ELR (cell line): ENCODE measurements around the gene GNAI1.

ENCODE experiments used
- DNase-seq: peaks from one replicate; pipeline ENCODE4 v3.0.0-alpha.2; 2015; ENCODE audit warnings: low read depth

The GNAI1 gene

GRCh38 chr7:80213814-80214213 lies 79.2 kb downstream of the GNAI1 start:
- no peak for DNase-seq

- no peak for DNase-seq
Observed at GRCh38 chr7:80215734-80216133, 81.1 kb downstream of the GNAI1 start.

GRCh38 chr7:80216996-80217842 lies 82.6 kb downstream of the GNAI1 start:
- no peak for DNase-seq

- peak; percentile 92 for DNase-seq
Observed at GRCh38 chr7:80218723-80219122, 84.1 kb downstream of the GNAI1 start.

GRCh38 chr7:80220022-80220634 lies 85.5 kb downstream of the GNAI1 start:
- DNase-seq: no peak

GRCh38 chr7:80224415-80224814 lies 89.8 kb downstream of the GNAI1 start:
- no peak for DNase-seq

GRCh38 chr7:80225361-80225760 lies 90.7 kb downstream of the GNAI1 start:
- DNase-seq: no peak

- no peak for DNase-seq
Observed at GRCh38 chr7:80226629-80227028, 92.0 kb downstream of the GNAI1 start.

GRCh38 chr7:80230327-80230726 lies 95.7 kb downstream of the GNAI1 start:
- DNase-seq: no peak

- DNase-seq: peak; percentile 57
Observed at GRCh38 chr7:80231707-80232106, 97.1 kb downstream of the GNAI1 start.

- no peak for DNase-seq
Observed at GRCh38 chr7:80232979-80233724, 98.5 kb downstream of the GNAI1 start.

- no peak for DNase-seq
Observed at GRCh38 chr7:80235334-80235733, 100.7 kb downstream of the GNAI1 start.

GRCh38 chr7:80236681-80237080 lies 102.0 kb downstream of the GNAI1 start:
- DNase-seq: peak; percentile 51

- peak; percentile 33 for DNase-seq
Observed at GRCh38 chr7:80240265-80241025, 105.8 kb downstream of the GNAI1 start.

- no peak for DNase-seq
Observed at GRCh38 chr7:80241671-80242070, 107.0 kb downstream of the GNAI1 start.

- DNase-seq: no peak
Observed at GRCh38 chr7:80243425-80243824, 108.8 kb downstream of the GNAI1 start.

GRCh38 chr7:80244206-80244916 lies 109.7 kb downstream of the GNAI1 start:
- no peak for DNase-seq

- no peak for DNase-seq
Observed at GRCh38 chr7:80247144-80247543, 112.5 kb downstream of the GNAI1 start.

- DNase-seq: no peak
Observed at GRCh38 chr7:80247891-80248290, 113.3 kb downstream of the GNAI1 start.

- DNase-seq: no peak
Observed at GRCh38 chr7:80249184-80249583, 114.6 kb downstream of the GNAI1 start.

GRCh38 chr7:80249619-80250295 lies 115.1 kb downstream of the GNAI1 start:
- no peak for DNase-seq
